ENCODE data around the gene ABLIM3.

The ABLIM3 gene

GRCh38 chr5:149210968-149211490 lies 69.7 kb downstream of the ABLIM3 start:
- H3K4me3 Mint-ChIP-seq, result no peak overlapping the region
- DNase-seq (ENCODE audit: low spot score in 2 of 2), result no peak
- no peaks in the 10 kb centered on the region for H3K36me3 Mint-ChIP-seq
- H3K9me3 Mint-ChIP-seq, result no peaks in the 10 kb centered on the region
- H3K27ac Mint-ChIP-seq, result no peak overlapping the region
- H3K4me1 Mint-ChIP-seq, result peaks cover 8% of the 10 kb centered on the region
- ATAC-seq, result no peak

DNA sequence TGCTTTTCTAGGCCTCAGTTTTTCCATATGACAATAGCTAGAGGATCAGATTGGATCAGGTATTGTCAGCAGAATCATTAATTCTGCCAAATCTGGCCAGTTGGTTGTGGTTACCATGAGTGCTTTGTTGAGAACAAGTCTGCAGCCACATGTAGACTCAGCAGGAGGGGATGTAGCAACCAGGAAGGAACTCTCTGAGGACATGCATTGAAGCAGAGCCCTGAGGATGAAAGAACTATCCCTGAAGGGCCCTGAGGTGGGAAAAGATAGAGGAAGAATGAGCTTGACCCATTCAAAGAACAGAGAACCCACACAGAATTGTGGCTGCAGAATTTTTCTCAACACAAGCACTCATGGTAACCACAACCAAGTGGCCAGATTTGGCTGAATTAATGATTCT lies 70.3 kb downstream of the ABLIM3 start:
- DNase-seq (ENCODE audit: low spot score in 2 of 2) (no peak), ATAC-seq (no peak)
- H3K27ac Mint-ChIP-seq, result no peak overlapping the region
- no peaks in the 10 kb centered on the region for H3K36me3 Mint-ChIP-seq
- H3K4me1 Mint-ChIP-seq, result peaks cover 8% of the 10 kb centered on the region
- H3K9me3 Mint-ChIP-seq, result no peaks in the 10 kb centered on the region
- no peak overlapping the region for H3K4me3 Mint-ChIP-seq

- H3K36me3 Mint-ChIP-seq, result no peaks in the 10 kb centered on the region
- no peak for DNase-seq (ENCODE audit: low spot score in 2 of 2)
- peaks cover 8% of the 10 kb centered on the region for H3K4me1 Mint-ChIP-seq
- no peak overlapping the region for H3K27ac Mint-ChIP-seq
- no peaks in the 10 kb centered on the region for H3K9me3 Mint-ChIP-seq
- no peak for ATAC-seq
- H3K4me3 Mint-ChIP-seq, result no peak overlapping the region
Measured at GRCh38 chr5:149212198-149212951, 71.1 kb downstream of the ABLIM3 start.

- Mint-ChIP-seq H3K4me1 (peaks cover 8% of the 10 kb centered on the region), H3K9me3 (no peaks in the 10 kb centered on the region), H3K4me3 (no peak overlapping the region), H3K36me3 (no peaks in the 10 kb centered on the region), H3K27ac (no peak overlapping the region)
- DNase-seq (ENCODE audit: low spot score in 2 of 2) (no peak), ATAC-seq (no peak)
Measured at GRCh38 chr5:149213264-149213880, 72.1 kb downstream of the ABLIM3 start.

DNA sequence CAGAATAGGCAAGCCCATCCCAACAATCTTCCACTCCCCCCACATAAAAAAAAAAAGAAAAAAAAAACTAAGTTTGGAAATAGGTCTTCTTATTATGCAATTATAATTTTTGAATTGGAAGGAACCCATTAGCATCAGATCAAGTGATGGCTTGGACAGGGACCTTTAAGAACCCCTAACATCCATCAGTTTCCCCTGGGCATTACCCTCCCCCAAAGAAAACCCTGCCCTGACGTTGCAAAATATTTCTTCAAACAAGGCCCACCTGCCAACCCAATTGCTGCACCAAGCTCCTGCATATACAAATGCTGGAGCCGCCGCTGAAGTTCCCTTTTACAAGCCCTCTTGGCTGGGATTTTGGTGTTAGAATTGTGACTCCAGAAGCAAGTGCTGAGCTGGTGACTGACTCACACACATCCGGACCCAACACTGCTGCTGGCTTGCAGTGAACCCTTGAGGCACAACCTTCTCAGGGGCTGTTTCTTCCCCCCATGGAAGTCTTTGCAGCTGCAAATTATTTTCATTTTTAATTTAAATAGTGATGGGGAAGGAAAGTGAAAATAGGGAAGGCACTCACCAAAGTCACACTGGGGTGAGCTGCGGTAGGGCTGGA lies 74.3 kb downstream of the ABLIM3 start:
- ATAC-seq (no peak), DNase-seq (ENCODE audit: low spot score in 2 of 2) (no peak)
- H3K4me3 Mint-ChIP-seq, result no peak overlapping the region

GRCh38 chr5:149216496-149216895 lies 75.2 kb downstream of the ABLIM3 start:
- no peaks in the 10 kb centered on the region for H3K9me3 Mint-ChIP-seq
- peaks cover 4% of the 10 kb centered on the region for H3K4me1 Mint-ChIP-seq
- DNase-seq (ENCODE audit: low spot score in 2 of 2) (no peak), ATAC-seq (no peak)
- no peak overlapping the region for H3K4me3 Mint-ChIP-seq
- H3K27ac Mint-ChIP-seq, result no peak overlapping the region
- no peaks in the 10 kb centered on the region for H3K36me3 Mint-ChIP-seq

More for the DNA sequence above, 74.3 kb downstream of the ABLIM3 start:
- H3K4me1 Mint-ChIP-seq, result peaks cover 8% of the 10 kb centered on the region
- no peaks in the 10 kb centered on the region for H3K36me3 Mint-ChIP-seq
- H3K27ac Mint-ChIP-seq, result no peak overlapping the region
- no peaks in the 10 kb centered on the region for H3K9me3 Mint-ChIP-seq

GRCh38 chr5:149217096-149217802 lies 76.0 kb downstream of the ABLIM3 start:
- peak; percentile 24 for ATAC-seq
- Mint-ChIP-seq H3K27ac (peak overlapping the region; percentile 48), H3K4me1 (no peaks in the 10 kb centered on the region), H3K36me3 (no peaks in the 10 kb centered on the region), H3K4me3 (no peak overlapping the region), H3K9me3 (no peaks in the 10 kb centered on the region)
- no peak for DNase-seq (ENCODE audit: low spot score in 2 of 2)

DNA sequence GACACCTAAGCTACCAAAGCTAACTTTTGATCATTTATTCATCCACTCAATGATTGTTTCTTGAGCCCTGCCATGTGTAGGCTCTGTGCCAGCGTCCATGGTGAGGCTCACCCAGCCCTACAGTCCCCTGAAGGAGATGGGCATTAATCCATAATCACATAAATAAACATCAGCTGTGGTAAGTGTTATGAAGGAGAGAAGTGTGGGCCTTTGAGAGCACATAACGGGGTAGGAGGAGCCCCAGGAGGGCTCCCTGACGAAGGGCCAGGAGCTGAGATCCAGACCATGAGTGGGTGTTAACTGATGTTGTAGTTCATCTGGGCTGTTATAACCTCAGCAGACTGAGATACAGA lies 76.5 kb downstream of the ABLIM3 start:
- peak overlapping the region; percentile 48 for H3K27ac Mint-ChIP-seq
- H3K36me3 Mint-ChIP-seq, result no peaks in the 10 kb centered on the region
- no peak overlapping the region for H3K4me3 Mint-ChIP-seq
- H3K9me3 Mint-ChIP-seq, result no peaks in the 10 kb centered on the region
- H3K4me1 Mint-ChIP-seq, result no peaks in the 10 kb centered on the region
- no peak for DNase-seq (ENCODE audit: low spot score in 2 of 2)
- ATAC-seq, result peak; percentile 20

DNA sequence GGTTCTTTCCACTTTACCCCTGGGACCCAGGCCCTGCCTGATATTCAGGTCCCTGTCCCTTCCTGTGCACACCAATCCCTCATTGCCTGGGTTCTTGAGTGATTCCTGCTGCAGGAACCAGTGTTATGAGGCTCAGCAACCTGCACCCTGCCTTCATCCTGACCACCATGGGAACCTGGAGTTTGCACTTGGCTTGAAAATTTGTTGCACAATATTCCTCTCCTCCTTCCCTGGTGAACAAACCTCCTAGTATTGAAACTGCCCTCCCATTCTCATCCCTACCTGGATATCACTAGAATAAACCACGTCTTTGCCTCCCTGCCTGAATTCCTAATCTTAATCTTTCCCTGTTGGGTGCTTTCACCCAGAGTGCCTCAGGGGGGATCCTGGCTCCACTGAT lies 78.3 kb downstream of the ABLIM3 start:
- DNase-seq (ENCODE audit: low spot score in 2 of 2), result no peak
- Mint-ChIP-seq H3K4me3 (no peak overlapping the region), H3K27ac (no peak overlapping the region), H3K36me3 (no peaks in the 10 kb centered on the region), H3K4me1 (no peaks in the 10 kb centered on the region), H3K9me3 (no peaks in the 10 kb centered on the region)
- no peak for ATAC-seq

DNA sequence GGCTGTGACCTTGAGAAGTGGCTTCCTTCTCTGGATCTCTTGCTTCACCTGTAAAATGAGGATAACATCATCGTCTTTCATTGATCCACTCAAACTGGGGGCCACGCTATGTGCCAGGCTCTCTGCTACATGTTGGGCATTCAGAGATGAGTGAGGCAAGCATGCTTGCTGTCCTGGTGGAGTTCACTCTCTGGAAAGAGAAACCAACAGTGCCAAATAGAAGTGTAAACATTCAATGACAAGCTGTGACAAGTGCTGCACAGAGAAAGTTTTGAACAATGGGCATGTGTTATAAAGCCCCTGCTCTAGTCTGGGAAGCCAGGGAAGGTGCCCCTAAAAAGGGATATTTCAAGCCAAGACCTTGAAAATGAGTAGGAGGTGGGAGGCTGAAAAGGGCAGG lies 79.5 kb downstream of the ABLIM3 start:
- Mint-ChIP-seq H3K36me3 (no peaks in the 10 kb centered on the region), H3K4me1 (no peaks in the 10 kb centered on the region), H3K4me3 (no peak overlapping the region), H3K9me3 (no peaks in the 10 kb centered on the region), H3K27ac (no peak overlapping the region)
- DNase-seq (ENCODE audit: low spot score in 2 of 2), result no peak
- no peak for ATAC-seq

- no peak for DNase-seq (ENCODE audit: low spot score in 2 of 2)
- no peak overlapping the region for H3K27ac Mint-ChIP-seq
- no peaks in the 10 kb centered on the region for H3K36me3 Mint-ChIP-seq
- no peaks in the 10 kb centered on the region for H3K9me3 Mint-ChIP-seq
- H3K4me3 Mint-ChIP-seq, result no peak overlapping the region
- H3K4me1 Mint-ChIP-seq, result no peaks in the 10 kb centered on the region
- no peak for ATAC-seq
Measured at GRCh38 chr5:149221326-149221725, 80.0 kb downstream of the ABLIM3 start.

- Mint-ChIP-seq H3K36me3 (no peaks in the 10 kb centered on the region), H3K4me1 (no peaks in the 10 kb centered on the region), H3K4me3 (no peak overlapping the region), H3K9me3 (no peaks in the 10 kb centered on the region), H3K27ac (no peak overlapping the region)
- no peak for ATAC-seq
- DNase-seq (ENCODE audit: low spot score in 2 of 2), result no peak
Measured at GRCh38 chr5:149221731-149222342, 80.5 kb downstream of the ABLIM3 start.

DNA sequence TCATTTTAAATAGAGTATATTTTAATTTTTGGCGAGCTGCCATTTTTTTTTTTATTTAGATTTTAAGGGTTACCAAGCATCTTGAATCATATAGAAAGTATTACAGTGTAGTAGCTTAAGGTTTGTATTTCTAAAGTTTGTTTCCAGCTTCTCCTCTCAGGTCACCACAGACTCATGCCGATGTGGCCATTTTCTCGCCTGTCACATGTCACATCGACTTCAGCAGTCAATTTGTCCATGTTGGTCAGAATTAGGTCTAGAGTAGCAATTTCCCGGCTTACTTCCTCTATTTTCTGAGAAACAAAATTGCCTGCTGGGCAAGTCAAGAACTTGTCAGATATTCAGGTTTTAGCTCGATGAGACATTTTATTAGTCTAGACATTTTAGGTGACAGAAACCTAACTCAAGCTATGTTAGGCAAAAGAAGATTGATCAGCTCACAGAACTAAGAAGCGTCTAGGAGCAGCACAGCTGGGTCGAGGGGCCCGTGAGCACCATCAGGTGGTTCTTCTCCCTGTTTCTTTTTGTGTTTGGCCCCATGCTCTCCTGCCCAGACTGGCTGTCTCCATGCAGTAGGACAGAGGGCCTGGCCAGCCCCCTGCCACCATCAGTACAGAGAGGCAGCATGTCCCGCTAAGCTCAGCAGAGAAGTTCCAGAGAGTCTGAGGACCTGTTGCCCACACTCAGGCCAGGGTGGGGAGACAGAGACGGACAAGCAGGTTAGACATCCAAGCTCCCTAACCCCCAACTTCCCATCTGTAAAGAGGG lies 82.0 kb downstream of the ABLIM3 start:
- DNase-seq (ENCODE audit: low spot score in 2 of 2) (no peak), ATAC-seq (no peak)
- Mint-ChIP-seq H3K4me3 (no peak overlapping the region), H3K4me1 (no peaks in the 10 kb centered on the region), H3K36me3 (no peaks in the 10 kb centered on the region), H3K9me3 (no peaks in the 10 kb centered on the region), H3K27ac (no peak overlapping the region)

- no peak overlapping the region for H3K4me3 Mint-ChIP-seq
- ATAC-seq, result no peak
- no peaks in the 10 kb centered on the region for H3K9me3 Mint-ChIP-seq
- no peaks in the 10 kb centered on the region for H3K36me3 Mint-ChIP-seq
- peaks cover 5% of the 10 kb centered on the region for H3K4me1 Mint-ChIP-seq
- no peak for DNase-seq (ENCODE audit: low spot score in 2 of 2)
- H3K27ac Mint-ChIP-seq, result no peak overlapping the region
Measured at GRCh38 chr5:149224282-149224681, 83.0 kb downstream of the ABLIM3 start.

Measured in stimulated activated effector memory CD8-positive, alpha-beta T cell treated with anti-CD3 and anti-CD28 coated beads, Interleukin-12 subunit alpha, Interleukin-12 subunit beta, amount 100 ng/mL, for 72 hours (primary cell).